Endothelial cell of umbilical vein (primary cell): ENCODE data around the gene PPP1R3E. TPM values are rescaled to one million over a fixed set of nuclear protein-coding genes. Genes with fewer than 3 reads are reported as not detected.

Source experiments
- BruUV-seq: library from RNA; stranded (reverse); fragments of 400-500 nt; replicated peaks from 2 replicates; lab custom pipeline; 2021; lab: Mats Ljungman, UMichigan
- CTCF ChIA-PET: fragments of 300-600, 350-600 bp; sonication (Branson Sonifier 250); formaldehyde crosslinking; loops from one replicate; lab custom pipeline; 2021; ENCODE audit warnings: antibody characterized with exemption, inconsistent platforms; lab: Charles Lee
- POLR2A ChIA-PET: fragments of 300-600, 350-600 bp; sonication (Branson Sonifier 250); formaldehyde crosslinking; loops from one replicate; lab custom pipeline; 2021; ENCODE audit warnings: antibody characterized with exemption, inconsistent platforms; lab: Charles Lee
- DNase-seq: peaks from one replicate; pipeline ENCODE4 v3.0.0-alpha.2; 2011; ENCODE audit warnings: low read depth, low spot score
- FAIRE-seq: peaks from 2 replicates; lab custom pipeline; 2011; peaks lifted over from hg19 to GRCh38; lab: Jason Lieb, UNC
- H2AFZ ChIP-seq: 2 replicates; pipeline ENCODE4 v1.6.0; 2012; ENCODE audit warnings: low read depth, low read length, control low read depth, inconsistent platforms
- H3K27ac ChIP-seq: 2 replicates; pipeline ENCODE4 v1.5.1; 2011; ENCODE audit warnings: low read depth, mild to moderate bottlenecking, control low read depth, low read length, moderate library complexity; ENCODE audit not compliant: insufficient read depth
- H3K27me3 ChIP-seq, 2 experiments: 2 replicates each; pipeline versions ENCODE4 v1.6.0 to v1.6.1; 2011; ENCODE audit warnings: low read length in 2 of 2, mixed read lengths in 1 of 2; ENCODE audit not compliant: control insufficient read depth in 2 of 2, insufficient read depth in 2 of 2
- H3K36me3 ChIP-seq, 2 experiments: 2 replicates in 1 of 2; 3 replicates in 1 of 2; pipeline ENCODE4 v1.5.1; 2011; ENCODE audit warnings: low read length in 2 of 2, mild to moderate bottlenecking in 1 of 2, moderate library complexity in 1 of 2; ENCODE audit not compliant: control insufficient read depth in 2 of 2, insufficient read depth in 2 of 2; ENCODE audit errors: extremely low read depth in 1 of 2
- H3K4me1 ChIP-seq: 3 replicates; pipeline ENCODE4 v1.5.1; 2011; ENCODE audit warnings: mild to moderate bottlenecking, low read length; ENCODE audit not compliant: control insufficient read depth, insufficient read depth; ENCODE audit errors: extremely low read depth
- H3K4me2 ChIP-seq: 2 replicates; pipeline ENCODE4 v1.6.1; 2011; ENCODE audit warnings: low read length, control low read depth, mixed read lengths; ENCODE audit not compliant: insufficient read depth
- H3K4me3 ChIP-seq, 3 experiments: fragments of 200-600 bp in 1 of 3; sonication (generic), shearing (Covaris generic) in 1 of 3; replicated peaks in 1 of 3; 2 replicates each; pipeline ENCODE4 v1.5.1; 2011 to 2016; ENCODE audit warnings: control low read depth in 3 of 3, low read length in 3 of 3, mild to moderate bottlenecking in 2 of 3, inconsistent platforms in 1 of 3, low read depth in 1 of 3, moderate library complexity in 1 of 3; ENCODE audit not compliant: insufficient read depth in 1 of 3
- H3K79me2 ChIP-seq: 2 replicates; pipeline ENCODE4 v1.6.0; 2012; ENCODE audit warnings: low read length, inconsistent platforms; ENCODE audit not compliant: control insufficient read depth, insufficient read depth
- H3K9ac ChIP-seq: replicated peaks from 2 replicates; pipeline ENCODE3; 2011; ENCODE audit warnings: low read length, control low read depth; ENCODE audit not compliant: insufficient read depth; ENCODE audit errors: extremely low read depth
- H3K9me1 ChIP-seq: replicated peaks from 3 replicates; pipeline ENCODE4 v1.6.0; 2011; ENCODE audit warnings: mild to moderate bottlenecking, low read length; ENCODE audit not compliant: control insufficient read depth, insufficient read depth; ENCODE audit errors: extremely low read depth
- H3K9me3 ChIP-seq: replicated peaks from 2 replicates; pipeline ENCODE4 v1.5.1; 2012; ENCODE audit warnings: low read length, inconsistent platforms; ENCODE audit not compliant: control insufficient read depth, insufficient read depth
- H4K20me1 ChIP-seq: replicated peaks from 2 replicates; pipeline ENCODE3; 2011; ENCODE audit warnings: mild to moderate bottlenecking, low read length; ENCODE audit not compliant: control insufficient read depth, insufficient read depth; ENCODE audit errors: extremely low read depth
- CTCF ChIP-seq, 2 donors: IDR thresholded peaks; 1 replicate in 1 of 2; 2 replicates in 1 of 2; pipeline ENCODE4 v1.5.1; 2011; ENCODE audit warnings: low read length in 2 of 2, mild to moderate bottlenecking in 2 of 2, moderate library complexity in 2 of 2, control low read depth in 1 of 2, inconsistent platforms in 1 of 2, low read depth in 1 of 2; ENCODE audit not compliant: insufficient read depth in 1 of 2; ENCODE audit errors: extremely low read depth in 1 of 2
- EZH2 ChIP-seq: IDR thresholded peaks from 2 replicates; pipeline ENCODE4 v1.6.1; 2012; ENCODE audit warnings: borderline replicate concordance, low read depth, mild to moderate bottlenecking, moderate library complexity, low read length, inconsistent platforms; ENCODE audit not compliant: severe bottlenecking
- FOS ChIP-seq: IDR thresholded peaks from 2 replicates; pipeline ENCODE4 v1.6.1; 2011; ENCODE audit warnings: mild to moderate bottlenecking, low read length, moderate library complexity, borderline replicate concordance; ENCODE audit not compliant: insufficient read depth
- GATA2 ChIP-seq: IDR thresholded peaks from 2 replicates; pipeline ENCODE4 v1.7.0; 2011; ENCODE audit warnings: low read depth, mild to moderate bottlenecking, moderate library complexity, mixed read lengths, low read length; ENCODE audit not compliant: insufficient read length, insufficient read depth
- JUN ChIP-seq: IDR thresholded peaks from 2 replicates; pipeline ENCODE4 v1.6.1; 2011; ENCODE audit warnings: borderline replicate concordance, low read depth; ENCODE audit not compliant: insufficient read length, insufficient read depth
- MAX ChIP-seq: IDR thresholded peaks from 2 replicates; pipeline ENCODE4 v1.6.1; 2011; ENCODE audit not compliant: insufficient read depth, insufficient read length
- MYC ChIP-seq: IDR thresholded peaks from one replicate; pipeline ENCODE4 v1.6.1; 2011; ENCODE audit warnings: mild to moderate bottlenecking, low read depth, low read length
- POLR2A ChIP-seq: IDR thresholded peaks from 2 replicates; pipeline ENCODE4 v1.6.1; 2012; ENCODE audit warnings: low read depth, mild to moderate bottlenecking, control low read depth, low read length
- POLR2AphosphoS5 ChIP-seq: IDR thresholded peaks from 2 replicates; pipeline ENCODE4 v1.6.1; 2012; ENCODE audit warnings: low read depth, mild to moderate bottlenecking, control low read depth, low read length, moderate library complexity; ENCODE audit not compliant: insufficient read depth
- dilution Hi-C: fragments of 300-500 bp; cut with MboI; formaldehyde crosslinking; loops from one replicate; pipeline ENCODE4 v1.15.0; 2019; ENCODE audit warnings: low sequenced_read_pairs; ENCODE audit not compliant: extremely low pct_ligation_motif_present
- intact Hi-C: fragments of 100-400 bp; cut with micrococcal nuclease; formaldehyde crosslinking; loops from one replicate; pipeline ENCODE4 v1.10.0; 2022
- polyA plus RNA-seq, 4 experiments: library from polyadenylated mRNA; depleted of rRNA in 3 of 4; stranded (reverse) in 3 of 4; unstranded in 1 of 4; fragments of >200 nt; gene quantifications; 2 replicates each; pipeline versions ENCODE4 v1.2.1 to v1.2.3, GENCODE V29; 2011 to 2012; ENCODE audit warnings: missing spikeins in 1 of 4
- total RNA-seq: library from RNA; stranded (reverse); gene quantifications from 2 replicates; pipeline ENCODE4 v1.2.3, GENCODE V29; 2021

Gene PPP1R3E
- total and polyA plus RNA-seq, 2 donors (not counting 3 experiments of a cell fraction or from before 2014, with no cell fraction given) = 4.3 to 7.4 TPM

- no peak overlapping the region for H3K4me2 ChIP-seq
- H3K9me1 ChIP-seq = no peaks in the 10 kb centered on the region
- intact Hi-C loops = no loop called here
- H3K79me2 ChIP-seq = no peaks in the 10 kb centered on the region
- no peak overlapping the region for H3K9ac ChIP-seq
- peaks cover 0 to 7% of the 10 kb centered on the region in 2 experiments for H3K27me3 ChIP-seq
- no peaks in the 10 kb centered on the region for H3K36me3 ChIP-seq
- no peaks in the 10 kb centered on the region for H3K9me3 ChIP-seq
- no TSS peak for BruUV-seq
- dilution Hi-C loops = no loop called here
- H3K4me1 ChIP-seq = no peaks in the 10 kb centered on the region
- H2AFZ ChIP-seq = no peak overlapping the region
- no peaks in the 10 kb centered on the region for H4K20me1 ChIP-seq
- FAIRE-seq (no peak), DNase-seq (no peak)
- H3K4me3 ChIP-seq = no peak overlapping the region
- CTCF ChIA-PET = no interaction called here
- TF ChIP-seq JUN (no peak), EZH2 (no peak), FOS (no peak), POLR2A (no peak), MYC (no peak), MAX (no peak), POLR2AphosphoS5 (no peak), GATA2 (no peak), CTCF (IDR thresholded peaks at IDR 0.05; ENCODE audit: extremely low read depth in 1 of 2, insufficient read depth in 1 of 2, low read depth in 1 of 2, low read length in 2 of 2) (no peak)
- POLR2A ChIA-PET = no interaction called here
- H3K27ac ChIP-seq = no peak overlapping the region
Measured at GRCh38 chr14:23335623-23336022, 33.0 kb upstream of the PPP1R3E start.
